GM20431 (cell line): ENCODE measurements around the gene WDR41.
"Not testable (repeated sequence)": the region's sequence is repeated elsewhere in the genome, so short reads cannot be mapped to it uniquely, and the experiment has no call there.

ENCODE experiments used
- in situ Hi-C: fragments of 300-500 bp; cut with MseI, MboI; formaldehyde crosslinking; loops from one replicate; pipeline ENCODE4 v1.15.0; 2020; ENCODE audit warnings: low sequenced_read_pairs; ENCODE audit not compliant: unreplicated experiment

The WDR41 gene, protein sequence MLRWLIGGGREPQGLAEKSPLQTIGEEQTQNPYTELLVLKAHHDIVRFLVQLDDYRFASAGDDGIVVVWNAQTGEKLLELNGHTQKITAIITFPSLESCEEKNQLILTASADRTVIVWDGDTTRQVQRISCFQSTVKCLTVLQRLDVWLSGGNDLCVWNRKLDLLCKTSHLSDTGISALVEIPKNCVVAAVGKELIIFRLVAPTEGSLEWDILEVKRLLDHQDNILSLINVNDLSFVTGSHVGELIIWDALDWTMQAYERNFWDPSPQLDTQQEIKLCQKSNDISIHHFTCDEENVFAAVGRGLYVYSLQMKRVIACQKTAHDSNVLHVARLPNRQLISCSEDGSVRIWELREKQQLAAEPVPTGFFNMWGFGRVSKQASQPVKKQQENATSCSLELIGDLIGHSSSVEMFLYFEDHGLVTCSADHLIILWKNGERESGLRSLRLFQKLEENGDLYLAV

GRCh38 chr5:77491783-77492652 is at the start of gene WDR41:
Gene WDR41, minus strand, starts transcription at chr5:77492316. Its CDS starts 96 bp downstream, at chr5:77492220.
- in situ Hi-C loops, result no loop called here

DNA sequence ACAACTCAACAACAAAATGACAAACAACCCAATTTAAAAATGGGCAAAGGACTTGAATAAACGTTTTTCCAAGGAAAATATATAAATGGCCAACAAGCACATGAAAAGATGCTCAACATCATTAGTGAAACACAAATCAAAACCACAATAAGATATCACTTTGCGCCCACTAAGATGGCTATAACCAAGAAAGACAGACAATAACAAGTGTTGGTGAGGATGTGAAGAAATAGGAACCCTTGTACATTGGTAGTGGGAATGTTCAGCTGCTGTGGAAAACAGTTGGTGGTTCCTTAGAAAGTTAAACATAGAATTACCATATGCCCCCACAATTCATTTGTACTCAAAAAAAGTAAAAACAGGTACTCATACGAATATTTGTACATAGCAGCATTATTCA is 39.2 kb upstream of the WDR41 start:
- in situ Hi-C loops, result no loop called here

DNA sequence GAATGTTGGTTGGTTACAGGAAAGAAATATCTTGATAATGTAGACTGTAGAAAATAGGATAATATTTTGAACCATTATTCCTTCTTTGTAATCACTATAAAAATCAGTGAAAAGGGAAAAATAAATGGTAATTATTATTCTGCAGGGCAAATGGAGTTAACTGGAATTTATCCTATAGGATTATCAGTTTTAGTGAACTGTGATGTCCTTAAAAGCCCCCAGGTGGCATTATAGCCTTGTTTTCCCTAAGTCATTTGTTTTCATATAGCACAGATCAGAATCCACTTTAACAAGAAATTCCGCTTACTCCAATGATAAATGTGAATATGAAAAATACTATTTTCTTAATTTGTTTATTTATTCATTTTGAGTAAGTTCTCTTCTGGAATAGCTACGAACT is 26.2 kb upstream of the WDR41 start:
- in situ Hi-C loops, result no loop called here

DNA sequence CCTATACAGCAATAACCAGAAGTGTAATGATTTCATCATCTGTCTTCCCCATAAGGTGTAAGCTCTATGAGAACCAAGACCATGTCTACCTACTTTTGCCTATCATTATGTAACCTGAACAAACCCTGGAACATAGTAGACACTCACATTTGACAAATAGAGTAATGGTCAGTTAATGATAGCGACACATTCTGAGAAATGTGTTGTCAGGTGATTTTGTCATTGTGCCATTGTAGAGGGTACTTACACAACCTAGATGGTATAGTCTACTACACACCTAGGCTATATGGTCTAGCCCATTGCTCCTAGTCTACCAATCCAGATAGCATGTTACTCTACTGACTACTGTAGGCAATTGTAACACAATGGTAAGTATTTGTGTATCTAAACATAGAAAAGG is 22.3 kb upstream of the WDR41 start:
- in situ Hi-C loops, result no loop called here

- in situ Hi-C loops, result no loop called here
Observed at GRCh38 chr5:77513321-77513720, 21.2 kb upstream of the WDR41 start.

GRCh38 chr5:77501132-77501531 is 9.0 kb upstream of the WDR41 start:
- in situ Hi-C loops, result not testable (repeated sequence)

- in situ Hi-C loops, result no loop called here
Observed at GRCh38 chr5:77499973-77500372, 7.9 kb upstream of the WDR41 start.

GRCh38 chr5:77499441-77499840 is 7.3 kb upstream of the WDR41 start:
- in situ Hi-C loops, result no loop called here

DNA sequence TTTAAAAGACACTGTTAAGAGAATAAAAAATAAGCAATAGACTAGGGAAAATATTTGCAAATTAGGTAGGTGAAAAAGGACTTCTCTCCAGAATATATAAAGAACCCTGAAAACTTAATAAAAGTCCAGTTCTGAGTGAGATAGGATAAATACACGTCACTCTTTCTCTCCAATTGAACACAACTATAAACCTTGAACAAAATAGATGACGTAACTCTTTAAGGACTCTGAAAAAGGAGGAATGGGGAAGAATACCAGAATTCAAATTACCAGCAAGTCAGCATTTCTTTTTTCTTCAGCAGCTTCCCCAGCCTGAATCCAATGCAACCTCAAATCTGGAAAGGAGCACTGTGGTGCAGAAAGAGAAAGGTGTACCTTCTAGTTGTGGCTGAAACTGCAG is 6.8 kb upstream of the WDR41 start:
- in situ Hi-C loops, result no loop called here

DNA sequence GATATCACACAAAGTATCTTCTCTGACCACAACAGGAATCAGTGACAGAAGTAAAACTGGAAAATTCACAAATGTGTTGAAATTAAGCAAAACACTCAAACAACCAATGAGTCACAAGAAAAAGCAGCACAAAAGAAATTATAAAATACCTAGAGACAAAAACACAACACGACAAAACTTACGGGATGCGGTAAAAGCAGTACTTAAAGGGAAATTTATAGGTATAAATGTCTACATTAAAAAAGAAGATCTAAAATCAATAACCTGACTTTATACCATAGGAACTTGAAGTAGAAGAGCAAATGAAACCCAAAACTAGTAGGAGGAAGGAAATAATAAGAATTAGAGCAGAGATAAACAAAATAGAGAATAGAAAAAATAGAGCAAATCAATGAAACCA is 2.8 kb upstream of the WDR41 start:
- in situ Hi-C loops, result no loop called here

GRCh38 chr5:77492653-77493000 is 511 bp upstream of the WDR41 start:
- in situ Hi-C loops, result no loop called here

- in situ Hi-C loops, result not testable (repeated sequence)
Observed at GRCh38 chr5:77490741-77491344, 1.3 kb downstream of the WDR41 start.

DNA sequence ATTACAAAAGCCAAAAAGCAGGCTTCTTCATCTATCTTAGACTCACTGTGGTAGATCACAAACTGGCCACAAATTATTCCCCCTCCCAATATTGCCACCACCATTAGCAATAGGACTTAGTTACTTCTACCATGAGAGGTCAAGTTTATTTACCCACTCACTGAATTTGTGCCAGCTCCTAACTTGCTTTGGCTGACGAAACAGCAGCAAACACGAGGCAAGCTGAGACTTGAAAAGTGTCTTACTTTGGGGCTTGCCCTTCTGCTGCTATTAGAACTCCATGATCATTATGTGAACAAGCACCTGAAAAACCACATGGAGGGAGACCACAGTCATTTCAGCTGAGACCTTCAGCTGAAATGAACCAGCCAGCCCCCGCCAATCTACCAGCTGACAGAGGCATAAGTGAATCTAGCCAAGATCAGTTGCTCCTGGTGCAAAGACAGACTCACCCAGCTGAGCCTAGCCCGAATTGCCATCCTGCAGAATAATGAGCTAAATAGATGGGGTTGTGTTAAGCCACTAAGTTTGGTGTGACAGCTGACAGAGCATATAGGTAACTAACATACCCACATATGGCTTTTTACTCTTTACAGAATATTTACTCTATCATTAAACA is 5.7 kb downstream of the WDR41 start:
- in situ Hi-C loops, result no loop called here

DNA sequence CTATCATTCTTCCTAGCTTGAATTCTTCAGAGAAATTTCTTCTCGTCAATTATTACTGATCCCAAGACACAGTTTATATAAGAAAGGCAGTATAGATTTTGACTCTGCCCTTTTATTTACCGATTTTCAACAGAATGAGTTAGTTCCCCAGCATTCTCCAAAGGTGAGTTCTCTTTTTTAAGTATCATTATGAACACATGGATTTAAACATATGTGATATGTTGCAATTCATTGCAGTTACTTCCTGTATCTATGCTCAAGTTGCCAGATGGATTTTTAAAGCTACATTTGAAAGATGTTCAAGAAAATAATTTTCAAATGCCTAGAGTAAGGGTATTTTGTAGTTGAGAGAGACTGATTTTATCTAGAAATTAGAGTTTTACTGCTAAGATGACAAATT is 8.4 kb downstream of the WDR41 start:
- in situ Hi-C loops, result no loop called here

- in situ Hi-C loops, result not testable (repeated sequence)
Observed at GRCh38 chr5:77475041-77475440, 17.1 kb downstream of the WDR41 start.

DNA sequence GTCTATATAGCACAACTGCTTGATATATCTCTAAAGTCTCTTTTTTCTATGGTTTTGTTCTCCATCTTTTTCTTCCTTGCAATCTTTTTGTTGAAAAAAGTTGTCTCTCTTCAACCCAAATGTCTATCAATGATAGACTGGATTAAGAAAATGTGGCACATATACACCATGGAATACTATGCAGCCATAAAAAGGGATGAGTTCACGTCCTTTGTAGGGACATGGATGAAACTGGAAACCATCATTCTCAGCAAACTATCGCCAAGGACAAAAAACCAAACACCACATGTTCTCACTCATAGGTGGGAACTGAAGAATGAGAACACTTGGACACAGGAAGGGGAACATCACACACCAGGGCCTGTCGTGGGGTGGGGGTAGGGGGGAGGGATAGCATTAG is 23.2 kb downstream of the WDR41 start:
- in situ Hi-C loops, result not testable (repeated sequence)

- in situ Hi-C loops, result no loop called here
Observed at GRCh38 chr5:77463905-77464304, 28.2 kb downstream of the WDR41 start.

DNA sequence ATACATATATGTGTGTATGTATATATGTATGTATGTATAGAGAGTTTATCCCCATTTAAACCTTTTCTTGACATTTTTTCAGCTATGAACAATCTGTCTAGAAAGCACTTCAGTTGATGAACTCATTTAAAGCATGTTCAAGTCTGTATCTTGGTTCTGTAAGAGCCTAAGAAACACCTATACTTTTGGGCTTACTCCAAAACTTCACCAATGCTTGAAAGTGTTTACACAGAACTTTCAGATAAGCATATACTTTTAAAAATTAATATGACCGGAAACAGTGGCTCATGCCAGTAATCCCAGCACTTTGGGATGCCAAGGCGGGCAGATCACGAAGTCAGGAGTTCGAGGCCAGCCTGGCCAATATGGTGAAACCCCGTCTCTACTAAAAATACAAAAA is 30.8 kb downstream of the WDR41 start:
- in situ Hi-C loops, result no loop called here

- in situ Hi-C loops, result no loop called here
Observed at GRCh38 chr5:77454123-77454522, 38.0 kb downstream of the WDR41 start.

- in situ Hi-C loops, result no loop called here
Observed at GRCh38 chr5:77452351-77452750, 39.8 kb downstream of the WDR41 start.
